Measurements from ENCODE around the gene COL27A1. TPM values are rescaled to one million over a fixed set of nuclear protein-coding genes. Genes with fewer than 3 reads are reported as not detected.

The COL27A1 gene
- total RNA-seq, 1 donor from 2014 or later = 48.5 TPM

DNA sequence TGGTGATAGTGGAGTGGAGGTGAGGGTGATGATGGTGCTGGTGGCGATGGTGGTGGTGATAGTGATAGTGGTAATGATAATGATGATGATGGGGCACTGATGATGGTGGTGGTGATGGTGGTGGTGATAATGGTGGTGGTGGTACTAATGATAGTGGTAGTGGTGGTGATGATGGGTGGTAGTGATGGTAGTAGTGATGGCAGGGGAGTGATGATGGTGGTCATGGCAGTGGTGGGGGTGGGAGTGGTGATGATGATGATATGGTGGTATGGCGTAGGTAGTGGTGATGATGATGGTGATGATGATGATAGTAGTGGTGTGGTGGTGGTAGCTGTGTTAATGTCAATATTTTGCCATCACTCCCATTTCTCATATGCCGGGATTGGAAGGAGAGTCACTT, 123.0 kb downstream of the COL27A1 start:
- H3K27ac Mint-ChIP-seq (ENCODE audit: unreplicated experiment) = peak overlapping the region; percentile 92
- TF ChIP-seq, protein P1, sequence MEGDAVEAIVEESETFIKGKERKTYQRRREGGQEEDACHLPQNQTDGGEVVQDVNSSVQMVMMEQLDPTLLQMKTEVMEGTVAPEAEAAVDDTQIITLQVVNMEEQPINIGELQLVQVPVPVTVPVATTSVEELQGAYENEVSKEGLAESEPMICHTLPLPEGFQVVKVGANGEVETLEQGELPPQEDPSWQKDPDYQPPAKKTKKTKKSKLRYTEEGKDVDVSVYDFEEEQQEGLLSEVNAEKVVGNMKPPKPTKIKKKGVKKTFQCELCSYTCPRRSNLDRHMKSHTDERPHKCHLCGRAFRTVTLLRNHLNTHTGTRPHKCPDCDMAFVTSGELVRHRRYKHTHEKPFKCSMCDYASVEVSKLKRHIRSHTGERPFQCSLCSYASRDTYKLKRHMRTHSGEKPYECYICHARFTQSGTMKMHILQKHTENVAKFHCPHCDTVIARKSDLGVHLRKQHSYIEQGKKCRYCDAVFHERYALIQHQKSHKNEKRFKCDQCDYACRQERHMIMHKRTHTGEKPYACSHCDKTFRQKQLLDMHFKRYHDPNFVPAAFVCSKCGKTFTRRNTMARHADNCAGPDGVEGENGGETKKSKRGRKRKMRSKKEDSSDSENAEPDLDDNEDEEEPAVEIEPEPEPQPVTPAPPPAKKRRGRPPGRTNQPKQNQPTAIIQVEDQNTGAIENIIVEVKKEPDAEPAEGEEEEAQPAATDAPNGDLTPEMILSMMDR (IDR thresholded peaks at IDR 0.05) = no peak
- H3K9me3 Mint-ChIP-seq (ENCODE audit: low read depth) = no peaks in the 10 kb centered on the region
- H3K27me3 Mint-ChIP-seq (ENCODE audit: low read depth) = no peaks in the 10 kb centered on the region
- peak; percentile 25 for DNase-seq (ENCODE audit: low spot score)
- peaks cover 56% of the 10 kb centered on the region for H3K4me1 Mint-ChIP-seq (ENCODE audit: low read depth)
- H3K36me3 Mint-ChIP-seq (ENCODE audit: low read depth) = peaks cover 15% of the 10 kb centered on the region
- no peak overlapping the region for H3K4me3 Mint-ChIP-seq (ENCODE audit: unreplicated experiment)

DNA sequence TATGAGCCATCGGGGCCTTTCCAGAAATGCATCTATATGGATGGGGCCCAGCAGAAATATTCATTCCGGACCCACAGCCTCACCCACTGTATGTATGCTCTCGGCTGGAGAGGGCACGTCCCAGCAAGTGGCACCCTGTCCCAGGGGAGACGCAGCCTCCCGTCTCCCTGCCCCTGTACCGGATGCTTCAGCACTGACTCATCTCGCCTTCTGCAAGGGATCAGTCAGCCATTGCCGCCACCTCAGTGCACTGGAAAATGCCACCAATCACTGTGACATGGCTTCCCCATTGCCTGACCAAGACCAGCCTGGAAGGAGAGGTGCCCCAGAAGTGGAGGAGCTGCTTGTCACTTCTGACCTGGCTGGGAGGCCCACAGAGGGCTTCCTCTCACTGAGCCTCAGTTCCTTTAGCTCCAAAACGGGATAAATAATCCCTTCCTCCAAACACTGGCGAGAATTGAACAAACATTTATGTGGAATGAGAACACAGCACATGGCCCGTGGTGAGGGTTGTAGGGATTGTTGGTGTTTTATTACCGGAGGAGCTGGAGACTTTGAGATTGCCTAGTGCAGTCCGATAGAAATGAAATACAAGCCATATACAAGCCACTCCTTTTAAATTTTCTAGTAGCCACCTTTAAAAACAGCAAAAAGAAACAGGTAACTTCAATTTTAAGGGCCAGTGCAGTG, 123.7 kb downstream of the COL27A1 start:
- H3K36me3 Mint-ChIP-seq (ENCODE audit: low read depth) = peaks cover 16% of the 10 kb centered on the region

DNA sequence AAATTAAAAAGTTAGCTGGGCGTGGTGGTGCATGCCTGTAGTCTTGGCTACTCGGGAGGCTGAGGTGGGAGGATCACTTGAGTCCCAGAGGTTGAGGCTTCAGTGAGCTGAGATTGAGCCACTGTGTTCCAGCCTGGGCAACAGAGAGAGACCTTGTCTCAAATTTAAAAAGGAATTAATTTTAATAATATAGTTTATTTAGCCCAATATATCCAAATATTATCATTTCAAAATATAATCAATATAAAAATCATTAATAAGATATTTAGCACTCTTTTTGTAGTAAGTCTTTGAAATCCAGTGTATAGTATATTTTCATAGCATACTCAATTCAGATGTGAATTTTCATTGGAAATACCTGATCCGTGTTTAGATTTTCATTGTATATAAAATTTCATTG, 124.4 kb downstream of the COL27A1 start:
- no peak overlapping the region for H3K27ac Mint-ChIP-seq (ENCODE audit: unreplicated experiment)
- peaks cover 57% of the 10 kb centered on the region for H3K4me1 Mint-ChIP-seq (ENCODE audit: low read depth)
- no peak overlapping the region for H3K4me3 Mint-ChIP-seq (ENCODE audit: unreplicated experiment)
- TF ChIP-seq, protein P1 (IDR thresholded peaks at IDR 0.05) = no peak
- DNase-seq (ENCODE audit: low spot score) = peak; percentile 4
- no peaks in the 10 kb centered on the region for H3K9me3 Mint-ChIP-seq (ENCODE audit: low read depth)
- no peaks in the 10 kb centered on the region for H3K27me3 Mint-ChIP-seq (ENCODE audit: low read depth)
- H3K36me3 Mint-ChIP-seq (ENCODE audit: low read depth) = peaks cover 19% of the 10 kb centered on the region

More for the DNA sequence above, 123.7 kb downstream of the COL27A1 start:
- H3K27ac Mint-ChIP-seq (ENCODE audit: unreplicated experiment) = peak overlapping the region; percentile 92
- peak; percentile 61 for DNase-seq (ENCODE audit: low spot score)
- no peaks in the 10 kb centered on the region for H3K27me3 Mint-ChIP-seq (ENCODE audit: low read depth)
- H3K4me1 Mint-ChIP-seq (ENCODE audit: low read depth) = peaks cover 57% of the 10 kb centered on the region
- H3K4me3 Mint-ChIP-seq (ENCODE audit: unreplicated experiment) = no peak overlapping the region
- TF ChIP-seq, protein P1 (IDR thresholded peaks at IDR 0.05) = no peak
- H3K9me3 Mint-ChIP-seq (ENCODE audit: low read depth) = no peaks in the 10 kb centered on the region

DNA sequence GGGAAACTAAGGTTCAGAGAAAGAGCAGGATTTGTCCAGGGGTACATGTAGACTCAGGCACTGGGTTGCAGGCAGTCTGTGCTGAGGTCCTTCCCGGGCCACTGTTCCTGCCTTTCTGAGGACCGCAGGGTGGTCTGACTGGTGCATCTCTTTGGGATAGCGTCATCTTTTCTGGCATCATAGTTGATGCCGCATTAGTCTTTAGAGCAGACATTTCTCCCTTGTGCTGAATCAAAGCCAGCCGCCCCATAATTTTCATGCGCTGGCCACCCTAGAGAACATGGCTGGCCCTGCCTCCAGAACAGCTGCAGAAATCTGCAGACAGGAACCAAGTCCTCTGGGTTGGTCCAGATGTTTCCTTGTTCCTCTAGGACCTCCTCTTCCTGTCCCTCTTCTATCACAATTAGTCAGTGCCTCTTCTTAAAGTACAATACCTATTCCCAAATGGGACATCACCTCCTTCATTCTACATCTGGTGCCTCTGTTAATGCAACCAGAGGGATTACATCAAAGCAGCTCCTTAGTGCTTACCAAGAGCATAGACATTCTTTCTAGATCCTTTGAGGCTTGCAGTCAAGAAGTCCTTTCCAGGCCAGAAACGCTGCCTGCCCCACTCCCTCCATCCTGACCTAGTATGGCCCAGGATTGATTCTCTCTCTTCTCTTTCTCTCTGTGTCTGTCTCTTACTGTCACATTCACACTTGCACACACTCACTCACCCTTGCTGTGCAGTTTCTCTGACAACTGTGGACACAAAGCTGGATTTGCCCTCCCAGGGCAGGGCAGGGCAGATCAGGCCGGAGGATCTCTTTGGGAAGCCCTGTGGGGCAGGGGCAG, 125.5 kb downstream of the COL27A1 start:
- peak; percentile 44 for DNase-seq (ENCODE audit: low spot score)
- Mint-ChIP-seq H3K9me3 (ENCODE audit: low read depth) (no peaks in the 10 kb centered on the region), H3K4me3 (ENCODE audit: unreplicated experiment) (no peak overlapping the region), H3K27me3 (ENCODE audit: low read depth) (no peaks in the 10 kb centered on the region), H3K4me1 (ENCODE audit: low read depth) (peaks cover 67% of the 10 kb centered on the region), H3K27ac (ENCODE audit: unreplicated experiment) (no peak overlapping the region), H3K36me3 (ENCODE audit: low read depth) (peaks cover 21% of the 10 kb centered on the region)
- TF ChIP-seq, protein P1 (IDR thresholded peaks at IDR 0.05) = no peak

DNA sequence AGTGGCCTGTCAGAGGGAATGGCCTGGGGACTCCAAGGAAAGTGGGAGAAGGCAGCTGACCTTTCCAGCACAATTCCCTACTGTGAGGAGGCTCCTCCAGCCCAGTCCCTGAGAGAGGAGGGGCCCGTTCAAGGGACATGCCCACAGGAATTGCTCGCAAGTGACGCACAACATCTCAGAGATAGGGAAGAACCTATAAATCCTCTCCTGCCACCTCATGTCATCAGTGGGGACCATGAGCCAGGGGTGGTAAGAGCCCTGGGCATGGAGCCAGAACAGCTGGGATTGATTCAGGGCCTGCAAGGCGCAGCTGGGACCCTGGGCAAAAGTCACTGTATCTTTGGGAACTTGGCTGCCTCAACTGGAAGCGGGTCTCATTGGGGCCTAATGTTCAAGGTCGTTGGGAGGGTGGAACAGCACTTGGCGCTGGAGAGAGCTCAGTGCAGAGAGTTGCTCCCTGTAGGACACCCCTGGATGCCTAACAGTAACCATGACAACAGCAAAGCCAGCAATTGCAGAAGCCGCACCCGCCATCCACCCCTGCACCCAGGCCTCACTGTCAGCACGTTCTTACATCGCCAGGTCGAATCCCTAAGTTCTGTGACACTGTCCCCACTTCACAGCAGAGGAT, 126.3 kb downstream of the COL27A1 start:
- Mint-ChIP-seq H3K36me3 (ENCODE audit: low read depth) (peaks cover 19% of the 10 kb centered on the region), H3K4me1 (ENCODE audit: low read depth) (peaks cover 65% of the 10 kb centered on the region), H3K27ac (ENCODE audit: unreplicated experiment) (no peak overlapping the region), H3K27me3 (ENCODE audit: low read depth) (no peaks in the 10 kb centered on the region), H3K4me3 (ENCODE audit: unreplicated experiment) (no peak overlapping the region), H3K9me3 (ENCODE audit: low read depth) (no peaks in the 10 kb centered on the region)
- TF ChIP-seq, protein P1 (IDR thresholded peaks at IDR 0.05) = no peak
- DNase-seq (ENCODE audit: low spot score) = peak; percentile 53

Measured in chondrocyte (in vitro differentiated cells).